IPS-NIHi7 (cell line): ENCODE results near the gene USP51.
"Not testable (repeated sequence)": the region's sequence is repeated elsewhere in the genome, so short reads cannot be mapped to it uniquely, and the experiment has no call there.

Experiments used
- DNase-seq: peaks from one replicate; pipeline ENCODE4 v3.0.0; 2012; ENCODE audit warnings: mixed read lengths; ENCODE audit errors: extremely low spot score

USP51 gene

DNA sequence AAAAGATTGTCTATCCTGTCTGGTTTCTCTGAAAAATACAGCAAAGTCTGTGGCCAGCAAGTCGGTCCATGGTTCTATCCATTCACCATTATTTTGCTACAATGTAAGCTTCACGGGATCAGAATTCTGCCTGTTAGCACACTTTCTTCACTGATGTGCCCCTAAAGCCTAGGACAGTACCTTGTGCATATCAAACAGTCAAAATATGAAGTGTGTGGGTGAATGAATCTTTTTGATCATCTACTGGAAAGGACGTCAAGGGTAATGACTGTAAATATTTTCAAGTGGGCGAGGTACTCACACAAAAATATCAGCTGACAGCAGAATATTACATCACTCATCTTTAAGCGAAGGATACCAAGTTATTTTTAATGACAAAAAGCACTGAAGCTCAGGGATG lies 24.5 kb downstream of the USP51 start:
- not testable (repeated sequence) for DNase-seq

- not testable (repeated sequence) for DNase-seq
Measured at GRCh38 chrX:55464050-55464449, 25.6 kb downstream of the USP51 start.

GRCh38 chrX:55459926-55460325 lies 29.7 kb downstream of the USP51 start:
- not testable (repeated sequence) for DNase-seq

- DNase-seq = not testable (repeated sequence)
Measured at GRCh38 chrX:55459426-55459825, 30.2 kb downstream of the USP51 start.

DNA sequence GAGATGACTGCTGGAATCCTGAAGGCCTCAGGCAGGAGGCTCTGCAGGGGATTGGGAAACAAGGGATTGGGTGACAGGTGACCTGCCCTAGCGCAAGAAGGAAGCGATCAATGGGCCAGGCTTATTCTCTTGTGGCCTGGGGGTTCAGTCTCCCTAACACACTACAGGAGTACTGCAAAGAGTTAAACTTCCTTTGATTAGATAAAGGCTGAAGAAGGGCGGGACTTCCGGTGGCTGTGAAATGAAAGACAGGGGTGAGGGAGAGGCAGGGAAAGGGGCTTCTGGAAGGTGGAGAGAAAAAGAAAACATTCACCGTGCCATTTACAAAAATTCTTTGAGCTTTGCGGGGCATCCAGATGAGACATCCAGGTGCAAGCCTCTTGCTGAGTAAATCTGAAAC lies 33.9 kb downstream of the USP51 start:
- DNase-seq = not testable (repeated sequence)

GRCh38 chrX:55452833-55453124 lies 36.9 kb downstream of the USP51 start:
- no peak for DNase-seq

DNA sequence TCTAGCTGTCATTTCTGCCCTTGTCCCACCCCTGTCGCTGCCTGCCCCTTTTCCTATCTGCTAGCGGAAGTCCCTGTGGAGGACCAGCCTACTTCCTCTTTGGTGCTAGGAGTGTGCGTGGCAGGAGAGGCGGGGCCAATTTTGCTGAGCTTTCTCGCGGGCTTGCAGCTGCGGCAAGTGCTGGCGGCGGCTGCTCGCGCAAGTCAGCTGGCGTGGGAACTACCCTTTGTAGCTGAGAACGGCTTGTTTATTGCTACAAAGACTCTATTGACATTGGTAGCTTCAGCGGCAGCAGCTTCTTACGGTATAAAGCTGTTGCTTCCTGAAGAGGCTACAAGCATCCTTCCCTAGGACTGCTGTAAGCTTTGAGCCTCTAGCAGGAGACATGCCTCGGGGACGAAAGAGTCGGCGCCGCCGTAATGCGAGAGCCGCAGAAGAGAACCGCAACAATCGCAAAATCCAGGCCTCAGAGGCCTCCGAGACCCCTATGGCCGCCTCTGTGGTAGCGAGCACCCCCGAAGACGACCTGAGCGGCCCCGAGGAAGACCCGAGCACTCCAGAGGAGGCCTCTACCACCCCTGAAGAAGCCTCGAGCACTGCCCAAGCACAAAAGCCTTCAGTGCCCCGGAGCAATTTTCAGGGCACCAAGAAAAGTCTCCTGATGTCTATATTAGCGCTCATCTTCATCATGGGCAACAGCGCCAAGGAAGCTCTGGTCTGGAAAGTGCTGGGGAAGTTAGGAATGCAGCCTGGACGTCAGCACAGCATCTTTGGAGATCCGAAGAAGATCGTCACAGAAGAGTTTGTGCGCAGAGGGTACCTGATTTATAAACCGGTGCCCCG lies 37.4 kb downstream of the USP51 start, which contains the start of gene MAGEH1:
Gene MAGEH1 (plus strand): TSS at position 138 of the 843 bp plus-strand sequence. CDS start 248 bp downstream, at position 386.
- peak; percentile 70 for DNase-seq

DNA sequence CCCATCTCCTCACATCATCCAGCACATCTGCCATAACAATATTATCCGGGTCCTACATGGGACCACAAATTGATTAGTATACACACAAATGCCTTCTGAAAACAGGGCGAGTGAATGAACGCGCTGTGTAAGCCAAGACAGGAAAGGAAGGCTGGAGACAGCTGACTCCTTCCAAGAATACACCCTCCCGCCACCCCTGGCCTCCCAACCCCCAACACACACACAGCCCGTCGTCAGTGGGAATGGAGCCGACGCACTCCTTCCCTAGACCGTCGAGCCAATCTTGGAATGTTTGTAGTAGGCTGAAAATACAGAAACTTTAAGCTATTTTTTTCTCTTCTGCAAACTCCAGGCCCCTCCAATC lies 38.0 kb downstream of the USP51 start:
- DNase-seq = no peak

DNA sequence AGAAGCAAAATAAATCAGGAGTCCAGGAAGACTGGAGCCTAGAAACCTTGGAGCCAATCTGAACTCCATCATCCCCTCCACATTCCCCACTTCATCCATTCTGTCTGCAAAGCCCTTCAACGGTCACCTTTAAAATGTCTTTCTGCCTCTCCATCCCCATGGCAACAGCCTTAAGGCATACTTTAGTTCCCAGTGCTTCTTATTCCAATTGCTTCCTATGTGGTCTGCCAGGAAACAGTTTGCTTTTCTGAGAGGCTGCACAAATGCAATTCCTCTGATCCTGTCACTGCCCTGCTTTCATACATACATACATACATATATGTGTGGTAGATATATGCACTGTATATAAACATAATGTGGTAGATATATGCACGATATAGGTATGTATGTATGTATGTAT lies 38.5 kb downstream of the USP51 start:
- DNase-seq = no peak

DNA sequence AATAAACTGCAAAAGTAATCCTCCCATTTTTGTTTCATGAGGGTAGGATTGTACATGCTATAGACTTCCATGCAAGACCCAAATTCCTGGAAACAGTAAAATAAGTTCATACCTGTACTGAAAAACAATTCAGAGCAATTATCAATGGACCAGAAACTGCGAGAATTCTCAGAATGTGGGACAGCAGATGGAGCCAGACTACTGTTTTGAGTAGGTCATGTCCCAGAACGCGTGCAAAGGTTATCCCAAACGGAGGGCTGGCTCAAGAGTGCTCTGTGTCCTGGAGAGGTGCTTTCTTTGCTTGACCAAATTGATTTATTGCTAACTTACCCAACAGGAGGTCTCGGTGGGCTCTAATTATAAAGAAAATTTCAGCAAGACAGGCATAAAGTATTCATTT lies 39.4 kb downstream of the USP51 start:
- peak; percentile 6 for DNase-seq

DNA sequence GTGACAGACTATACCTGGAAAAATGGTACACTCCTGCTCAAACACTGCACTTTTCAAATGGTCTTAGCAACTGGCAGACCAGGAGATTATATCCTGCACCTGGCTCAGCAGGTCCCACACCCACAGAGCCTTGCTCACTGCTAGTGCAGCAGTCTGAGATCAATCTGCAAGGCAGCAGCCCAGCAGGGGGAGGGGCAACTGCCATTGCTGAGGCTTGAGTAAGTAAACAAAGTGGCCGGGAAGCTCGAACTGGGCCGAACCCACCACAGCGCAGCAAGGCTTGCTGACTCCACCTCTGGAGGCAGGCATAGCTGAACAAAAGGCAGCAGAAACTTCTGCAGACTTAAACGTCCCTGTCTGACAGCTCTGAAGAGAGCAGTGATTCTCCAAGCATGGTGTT lies 46.2 kb downstream of the USP51 start:
- not testable (repeated sequence) for DNase-seq
